Karpas-422 (cell line): ENCODE results near the gene GALNT11. TPM values are rescaled to one million over a fixed set of nuclear protein-coding genes. Genes with fewer than 3 reads are reported as not detected.

Experiments
- DNase-seq: peaks from one replicate; pipeline ENCODE4 v3.0.0-alpha.2; 2015
- H2AFZ ChIP-seq: fragments of 200-600 bp; sonication (generic); 2 replicates; pipeline ENCODE4 v1.6.1; 2014; ENCODE audit warnings: antibody characterized with exemption, low read length, mixed read lengths
- H3K27ac ChIP-seq: fragments of 200-600 bp; sonication (generic); 2 replicates; pipeline ENCODE4 v1.5.1; 2014; ENCODE audit warnings: mild to moderate bottlenecking, low read length, moderate library complexity
- H3K27me3 ChIP-seq: fragments of 200-600 bp; sonication (generic); 2 replicates; pipeline ENCODE4 v1.6.1; 2014; ENCODE audit warnings: low read length, mixed read lengths
- H3K36me3 ChIP-seq: fragments of 200-600 bp; sonication (generic); 2 replicates; pipeline ENCODE4 v1.6.1; 2014; ENCODE audit warnings: low read length, mixed read lengths; ENCODE audit not compliant: insufficient read depth
- H3K4me1 ChIP-seq: fragments of 200-600 bp; sonication (generic); 2 replicates; pipeline ENCODE4 v1.6.1; 2014; ENCODE audit warnings: mild to moderate bottlenecking, low read length, mixed read lengths
- H3K4me2 ChIP-seq: fragments of 200-600 bp; sonication (generic); 2 replicates; pipeline ENCODE4 v1.6.1; 2014; ENCODE audit warnings: low read length, low read depth, mild to moderate bottlenecking; ENCODE audit not compliant: poor library complexity, severe bottlenecking
- H3K4me3 ChIP-seq: fragments of 200-600 bp; sonication (generic); 2 replicates; pipeline ENCODE4 v1.5.1; 2014; ENCODE audit warnings: mild to moderate bottlenecking, antibody characterized with exemption, low read length, mixed read lengths
- H3K79me2 ChIP-seq: fragments of 200-600 bp; sonication (generic); 2 replicates; pipeline ENCODE4 v1.6.1; 2014; ENCODE audit warnings: mild to moderate bottlenecking, low read length, mixed read lengths
- H3K9ac ChIP-seq: fragments of 200-600 bp; sonication (generic); 2 replicates; pipeline ENCODE4 v1.6.0; 2014; ENCODE audit warnings: low read length
- H3K9me2 ChIP-seq: fragments of 200-600 bp; sonication (generic), shearing (Covaris generic); replicated peaks from 2 replicates; pipeline ENCODE4 v1.6.0; 2014; ENCODE audit warnings: mild to moderate bottlenecking, low read length, moderate library complexity; ENCODE audit not compliant: insufficient read depth
- H3K9me3 ChIP-seq: fragments of 300-700, 200-600 bp; sonication (generic); 2 replicates; pipeline ENCODE4 v1.6.1; 2014; ENCODE audit warnings: low read length, mixed read lengths
- H4K20me1 ChIP-seq: fragments of 200-600 bp; sonication (generic); 2 replicates; pipeline ENCODE4 v1.6.1; 2014; ENCODE audit warnings: mild to moderate bottlenecking, antibody characterized with exemption, low read length, low read depth; ENCODE audit not compliant: insufficient read depth
- total RNA-seq: library from RNA; depleted of rRNA; stranded (reverse); fragments of >200 nt; shearing (Covaris generic); gene quantifications from 2 replicates; pipeline ENCODE4 v1.2.3, GENCODE V29; 2014; ENCODE audit warnings: low replicate concordance

GALNT11 gene
- total RNA-seq, 1 experiment from 2014 or later, result not detected

GRCh38 chr7:151999424-152000090 lies 25.9 kb upstream of the GALNT11 start:
- H3K27me3 ChIP-seq, result no peaks in the 10 kb centered on the region
- no peaks in the 10 kb centered on the region for H3K36me3 ChIP-seq
- no peaks in the 10 kb centered on the region for H3K4me1 ChIP-seq
- H3K27ac ChIP-seq, result no peak overlapping the region
- H3K79me2 ChIP-seq, result no peaks in the 10 kb centered on the region
- H4K20me1 ChIP-seq, result no peaks in the 10 kb centered on the region
- H3K9ac ChIP-seq, result no peak overlapping the region
- no peak overlapping the region for H3K4me2 ChIP-seq
- no peak overlapping the region for H2AFZ ChIP-seq
- no peak for DNase-seq
- H3K9me3 ChIP-seq, result no peaks in the 10 kb centered on the region
- no peak overlapping the region for H3K4me3 ChIP-seq
- H3K9me2 ChIP-seq, result no peaks in the 10 kb centered on the region

DNA sequence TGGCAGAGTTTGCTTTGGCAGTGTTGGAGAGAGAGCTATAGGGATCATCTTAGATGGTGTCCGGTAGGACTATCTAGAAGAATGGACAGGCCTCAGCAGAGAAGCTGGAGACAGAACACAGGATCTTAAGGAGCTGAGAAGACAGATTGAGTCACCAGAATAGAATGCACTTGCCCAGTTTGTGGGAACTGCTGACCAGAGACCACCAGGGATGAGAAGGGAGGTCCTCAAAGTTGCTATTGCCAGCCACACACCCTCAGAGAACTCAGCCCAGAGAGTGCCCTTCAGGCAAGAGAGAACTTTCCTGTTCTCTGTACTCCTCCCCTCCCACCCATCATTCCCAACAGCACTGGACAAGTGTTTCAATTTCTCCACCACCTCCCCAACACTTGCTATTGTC lies 25.3 kb upstream of the GALNT11 start:
- Histone ChIP-seq H3K4me3 (no peak overlapping the region), H3K27me3 (no peaks in the 10 kb centered on the region), H3K4me2 (no peak overlapping the region), H3K27ac (no peak overlapping the region), H3K79me2 (no peaks in the 10 kb centered on the region), H2AFZ (no peak overlapping the region), H3K9me2 (no peaks in the 10 kb centered on the region), H3K4me1 (no peaks in the 10 kb centered on the region), H4K20me1 (no peaks in the 10 kb centered on the region), H3K9me3 (no peaks in the 10 kb centered on the region), H3K9ac (no peak overlapping the region), H3K36me3 (no peaks in the 10 kb centered on the region)
- DNase-seq, result no peak

- H3K4me3 ChIP-seq, result no peak overlapping the region
- no peaks in the 10 kb centered on the region for H3K4me1 ChIP-seq
- H3K9me3 ChIP-seq, result no peaks in the 10 kb centered on the region
- no peak for DNase-seq
- H3K9me2 ChIP-seq, result no peaks in the 10 kb centered on the region
- H3K79me2 ChIP-seq, result no peaks in the 10 kb centered on the region
- H2AFZ ChIP-seq, result no peak overlapping the region
- H3K9ac ChIP-seq, result no peak overlapping the region
- H4K20me1 ChIP-seq, result no peaks in the 10 kb centered on the region
- no peak overlapping the region for H3K27ac ChIP-seq
- H3K36me3 ChIP-seq, result no peaks in the 10 kb centered on the region
- H3K4me2 ChIP-seq, result no peak overlapping the region
- no peaks in the 10 kb centered on the region for H3K27me3 ChIP-seq
Measured at GRCh38 chr7:152006336-152006735, 19.1 kb upstream of the GALNT11 start.

GRCh38 chr7:152011860-152012259 lies 13.6 kb upstream of the GALNT11 start:
- Histone ChIP-seq H3K4me2 (no peak overlapping the region), H3K4me1 (no peaks in the 10 kb centered on the region), H4K20me1 (no peaks in the 10 kb centered on the region), H3K4me3 (no peak overlapping the region), H3K27ac (no peak overlapping the region), H3K36me3 (no peaks in the 10 kb centered on the region), H2AFZ (no peak overlapping the region), H3K27me3 (no peaks in the 10 kb centered on the region), H3K9me3 (no peaks in the 10 kb centered on the region), H3K9me2 (no peaks in the 10 kb centered on the region), H3K79me2 (no peaks in the 10 kb centered on the region), H3K9ac (no peak overlapping the region)
- no peak for DNase-seq

- Histone ChIP-seq H3K27me3 (no peaks in the 10 kb centered on the region), H3K9me2 (no peaks in the 10 kb centered on the region), H3K4me3 (no peak overlapping the region), H3K9me3 (no peaks in the 10 kb centered on the region), H3K79me2 (no peaks in the 10 kb centered on the region), H3K9ac (no peak overlapping the region), H2AFZ (no peak overlapping the region), H3K4me2 (no peak overlapping the region), H3K27ac (no peak overlapping the region), H3K4me1 (no peaks in the 10 kb centered on the region), H3K36me3 (no peaks in the 10 kb centered on the region), H4K20me1 (no peaks in the 10 kb centered on the region)
- no peak for DNase-seq
Measured at GRCh38 chr7:152013230-152013629, 12.2 kb upstream of the GALNT11 start.

DNA sequence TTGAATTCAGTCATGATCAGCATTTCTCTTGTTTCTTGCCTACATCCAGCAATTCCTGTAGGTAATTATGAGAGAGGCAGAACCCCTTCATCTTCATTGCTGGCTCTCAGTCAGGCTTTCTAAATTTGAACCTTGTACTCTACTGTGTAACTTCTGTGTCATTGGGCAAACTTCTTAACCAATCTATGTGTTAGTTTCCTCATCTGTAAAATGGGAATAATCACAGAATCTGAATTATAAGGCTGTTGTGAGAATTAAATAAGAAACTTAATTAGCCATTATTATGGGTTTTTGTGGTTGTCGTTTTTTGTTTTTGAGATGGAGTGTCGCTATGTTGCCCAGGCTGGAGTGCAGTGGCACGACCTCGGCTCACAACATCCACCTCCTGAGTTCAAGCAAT lies 11.5 kb upstream of the GALNT11 start:
- no peak overlapping the region for H3K27ac ChIP-seq
- H3K79me2 ChIP-seq, result no peaks in the 10 kb centered on the region
- no peak overlapping the region for H2AFZ ChIP-seq
- H3K36me3 ChIP-seq, result no peaks in the 10 kb centered on the region
- H3K4me3 ChIP-seq, result no peak overlapping the region
- no peaks in the 10 kb centered on the region for H3K4me1 ChIP-seq
- no peak for DNase-seq
- no peak overlapping the region for H3K9ac ChIP-seq
- H4K20me1 ChIP-seq, result no peaks in the 10 kb centered on the region
- H3K27me3 ChIP-seq, result no peaks in the 10 kb centered on the region
- no peak overlapping the region for H3K4me2 ChIP-seq
- no peaks in the 10 kb centered on the region for H3K9me3 ChIP-seq
- H3K9me2 ChIP-seq, result no peaks in the 10 kb centered on the region

GRCh38 chr7:152014722-152015121 lies 10.8 kb upstream of the GALNT11 start:
- Histone ChIP-seq H3K9ac (no peak overlapping the region), H2AFZ (no peak overlapping the region), H3K36me3 (no peaks in the 10 kb centered on the region), H3K27ac (no peak overlapping the region), H4K20me1 (no peaks in the 10 kb centered on the region), H3K4me2 (no peak overlapping the region), H3K9me2 (no peaks in the 10 kb centered on the region), H3K4me1 (no peaks in the 10 kb centered on the region), H3K27me3 (no peaks in the 10 kb centered on the region), H3K9me3 (no peaks in the 10 kb centered on the region), H3K79me2 (no peaks in the 10 kb centered on the region), H3K4me3 (no peak overlapping the region)
- no peak for DNase-seq

DNA sequence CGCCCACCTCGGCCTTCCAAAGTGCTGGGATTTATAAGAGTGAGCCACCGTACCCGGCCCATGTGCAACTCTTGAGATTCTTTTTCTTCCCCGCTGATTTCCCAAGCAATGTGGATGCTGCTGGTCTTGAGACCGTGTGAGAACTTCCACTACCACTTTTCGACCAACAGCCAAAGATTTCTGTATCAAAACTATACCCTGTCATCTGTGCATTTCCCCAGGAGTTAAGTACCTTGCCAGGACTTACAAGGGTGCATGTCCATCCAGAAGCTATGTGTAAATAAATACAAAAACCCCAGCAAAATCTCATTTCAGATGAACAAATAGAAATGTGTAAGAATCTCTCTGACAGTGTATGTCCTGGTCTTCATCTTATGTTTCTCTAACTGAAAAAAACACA lies 9.9 kb upstream of the GALNT11 start:
- Histone ChIP-seq H3K9ac (no peak overlapping the region), H2AFZ (no peak overlapping the region), H3K79me2 (no peaks in the 10 kb centered on the region), H3K9me3 (no peaks in the 10 kb centered on the region), H3K4me3 (no peak overlapping the region), H3K4me1 (no peaks in the 10 kb centered on the region), H3K9me2 (no peaks in the 10 kb centered on the region), H3K27me3 (no peaks in the 10 kb centered on the region), H3K36me3 (no peaks in the 10 kb centered on the region), H3K27ac (no peak overlapping the region), H4K20me1 (no peaks in the 10 kb centered on the region), H3K4me2 (no peak overlapping the region)
- DNase-seq, result no peak

- no peak for DNase-seq
- Histone ChIP-seq H2AFZ (no peak overlapping the region), H3K4me2 (no peak overlapping the region), H3K4me1 (no peaks in the 10 kb centered on the region), H3K9ac (no peak overlapping the region), H3K9me3 (no peaks in the 10 kb centered on the region), H3K4me3 (no peak overlapping the region), H3K27me3 (no peaks in the 10 kb centered on the region), H4K20me1 (no peaks in the 10 kb centered on the region), H3K9me2 (no peaks in the 10 kb centered on the region), H3K79me2 (no peaks in the 10 kb centered on the region), H3K36me3 (no peaks in the 10 kb centered on the region), H3K27ac (no peak overlapping the region)
Measured at GRCh38 chr7:152016947-152017346, 8.5 kb upstream of the GALNT11 start.
